Osteocyte (in vitro differentiated cells): ENCODE data around the gene PPFIA2. TPM values are rescaled to one million over a fixed set of nuclear protein-coding genes. Genes with fewer than 3 reads are reported as not detected.
A peak's percentile ranks its signal among the peaks of the same experiment; 100 is the strongest.

Experiments
- DNase-seq: peaks from one replicate; pipeline ENCODE4 v3.0.0; 2021; ENCODE audit warnings: mixed read lengths; ENCODE audit not compliant: unreplicated experiment; ENCODE audit errors: extremely low spot score
- H3K27ac Mint-ChIP-seq: one replicate; pipeline ENCODE4 v1.8.0; 2021; ENCODE audit warnings: mild to moderate bottlenecking, mixed read lengths; ENCODE audit not compliant: unreplicated experiment
- H3K27me3 Mint-ChIP-seq: one replicate; pipeline ENCODE4 v1.8.0; 2021; ENCODE audit warnings: mixed read lengths; ENCODE audit not compliant: unreplicated experiment
- H3K36me3 Mint-ChIP-seq: one replicate; pipeline ENCODE4 v1.8.0; 2021; ENCODE audit warnings: mixed read lengths; ENCODE audit not compliant: unreplicated experiment
- H3K4me1 Mint-ChIP-seq: one replicate; pipeline ENCODE4 v1.8.0; 2021; ENCODE audit warnings: mixed read lengths; ENCODE audit not compliant: unreplicated experiment
- H3K4me3 Mint-ChIP-seq: one replicate; pipeline ENCODE4 v1.8.0; 2021; ENCODE audit warnings: mild to moderate bottlenecking, moderate library complexity, mixed read lengths; ENCODE audit not compliant: unreplicated experiment
- H3K9me3 Mint-ChIP-seq: one replicate; pipeline ENCODE4 v1.8.0; 2021; ENCODE audit warnings: mixed read lengths; ENCODE audit not compliant: unreplicated experiment
- CTCF ChIP-seq: fragments of 200-600 bp; sonication (generic); IDR thresholded peaks from 2 replicates; pipeline ENCODE4 v1.5.0; 2021; ENCODE audit warnings: antibody characterized with exemption, mild to moderate bottlenecking, moderate library complexity
- total RNA-seq: library from RNA; stranded (reverse); gene quantifications from 2 replicates; pipeline ENCODE4 v1.2.1, GENCODE V29; 2021

The PPFIA2 gene
- total RNA-seq, 1 donor from 2014 or later: 0.67 TPM

GRCh38 chr12:81541121-81541520 lies 218.0 kb downstream of the PPFIA2 start:
- Mint-ChIP-seq H3K27ac (no peak overlapping the region), H3K36me3 (no peaks in the 10 kb centered on the region), H3K9me3 (no peaks in the 10 kb centered on the region), H3K4me3 (no peak overlapping the region), H3K27me3 (no peaks in the 10 kb centered on the region), H3K4me1 (no peaks in the 10 kb centered on the region)
- DNase-seq: no peak
- no peak for TF ChIP-seq CTCF

- Mint-ChIP-seq H3K27ac (no peak overlapping the region), H3K27me3 (no peaks in the 10 kb centered on the region), H3K4me3 (no peak overlapping the region), H3K4me1 (no peaks in the 10 kb centered on the region), H3K36me3 (no peaks in the 10 kb centered on the region), H3K9me3 (no peaks in the 10 kb centered on the region)
- DNase-seq: no peak
- TF ChIP-seq CTCF: no peak
Observed at GRCh38 chr12:81539279-81539678, 219.9 kb downstream of the PPFIA2 start.

GRCh38 chr12:81533054-81533453 lies 226.1 kb downstream of the PPFIA2 start:
- no peak for TF ChIP-seq CTCF
- Mint-ChIP-seq H3K27ac (no peak overlapping the region), H3K36me3 (no peaks in the 10 kb centered on the region), H3K4me3 (no peak overlapping the region), H3K27me3 (no peaks in the 10 kb centered on the region), H3K9me3 (no peaks in the 10 kb centered on the region), H3K4me1 (no peaks in the 10 kb centered on the region)
- DNase-seq: no peak

- Mint-ChIP-seq H3K9me3 (no peaks in the 10 kb centered on the region), H3K27me3 (no peaks in the 10 kb centered on the region), H3K4me1 (no peaks in the 10 kb centered on the region), H3K4me3 (no peak overlapping the region), H3K36me3 (no peaks in the 10 kb centered on the region), H3K27ac (no peak overlapping the region)
- TF ChIP-seq CTCF: no peak
- DNase-seq: no peak
Observed at GRCh38 chr12:81530352-81530751, 228.8 kb downstream of the PPFIA2 start.

- Mint-ChIP-seq H3K4me3 (peak overlapping the region; percentile 20), H3K36me3 (no peaks in the 10 kb centered on the region), H3K27ac (no peak overlapping the region), H3K4me1 (no peaks in the 10 kb centered on the region), H3K27me3 (peaks cover 2% of the 10 kb centered on the region), H3K9me3 (no peaks in the 10 kb centered on the region)
- no peak for TF ChIP-seq CTCF
- DNase-seq: no peak
Observed at GRCh38 chr12:81520064-81520945, 238.8 kb downstream of the PPFIA2 start.
